GM19324 (cell line): ENCODE measurements around the gene HDDC3.

Source experiments
- ATAC-seq: cut with Tn5 transposase; IDR thresholded peaks from one replicate; pipeline ENCODE4 v1.9.1; 2021; ENCODE audit warnings: mild to moderate bottlenecking, moderate library complexity; ENCODE audit not compliant: unreplicated experiment, low FRiP score

The HDDC3 gene

GRCh38 chr15:90895571-90896117 is 36.7 kb downstream of the HDDC3 start:
- ATAC-seq, result no peak

DNA sequence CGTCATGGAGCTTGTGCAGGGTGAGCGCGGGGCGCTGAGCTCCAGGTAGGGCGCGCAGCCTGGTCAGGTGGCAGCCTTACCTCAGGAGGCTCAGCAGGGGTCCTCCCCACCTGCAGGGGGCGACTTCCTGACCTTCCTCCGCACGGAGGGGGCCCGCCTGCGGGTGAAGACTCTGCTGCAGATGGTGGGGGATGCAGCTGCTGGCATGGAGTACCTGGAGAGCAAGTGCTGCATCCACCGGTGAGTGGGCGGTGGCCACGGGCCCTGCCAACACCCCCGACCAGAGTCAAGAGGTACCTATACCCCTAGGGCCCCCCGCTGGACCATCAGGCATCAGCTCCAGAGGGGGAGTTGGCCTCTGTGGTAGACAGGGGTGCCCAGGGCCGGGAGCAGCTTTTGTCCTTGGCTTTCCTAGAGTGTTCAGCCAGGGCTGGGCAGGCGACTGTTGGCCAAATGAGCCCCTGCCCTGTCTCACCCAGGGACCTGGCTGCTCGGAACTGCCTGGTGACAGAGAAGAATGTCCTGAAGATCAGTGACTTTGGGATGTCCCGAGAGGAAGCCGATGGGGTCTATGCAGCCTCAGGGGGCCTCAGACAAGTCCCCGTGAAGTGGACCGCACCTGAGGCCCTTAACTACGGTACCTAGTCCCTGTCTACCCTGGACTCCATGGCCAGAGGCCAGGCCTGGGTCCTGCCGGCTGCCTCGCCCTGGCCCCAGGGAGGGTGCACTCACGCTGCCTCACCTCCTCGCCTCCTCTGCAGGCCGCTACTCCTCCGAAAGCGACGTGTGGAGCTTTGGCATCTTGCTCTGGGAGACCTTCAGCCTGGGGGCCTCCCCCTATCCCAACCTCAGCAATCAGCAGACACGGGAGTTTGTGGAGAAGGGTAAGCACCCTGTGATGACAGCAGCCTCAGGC is 38.9 kb downstream of the HDDC3 start:
- ATAC-seq, result no peak

DNA sequence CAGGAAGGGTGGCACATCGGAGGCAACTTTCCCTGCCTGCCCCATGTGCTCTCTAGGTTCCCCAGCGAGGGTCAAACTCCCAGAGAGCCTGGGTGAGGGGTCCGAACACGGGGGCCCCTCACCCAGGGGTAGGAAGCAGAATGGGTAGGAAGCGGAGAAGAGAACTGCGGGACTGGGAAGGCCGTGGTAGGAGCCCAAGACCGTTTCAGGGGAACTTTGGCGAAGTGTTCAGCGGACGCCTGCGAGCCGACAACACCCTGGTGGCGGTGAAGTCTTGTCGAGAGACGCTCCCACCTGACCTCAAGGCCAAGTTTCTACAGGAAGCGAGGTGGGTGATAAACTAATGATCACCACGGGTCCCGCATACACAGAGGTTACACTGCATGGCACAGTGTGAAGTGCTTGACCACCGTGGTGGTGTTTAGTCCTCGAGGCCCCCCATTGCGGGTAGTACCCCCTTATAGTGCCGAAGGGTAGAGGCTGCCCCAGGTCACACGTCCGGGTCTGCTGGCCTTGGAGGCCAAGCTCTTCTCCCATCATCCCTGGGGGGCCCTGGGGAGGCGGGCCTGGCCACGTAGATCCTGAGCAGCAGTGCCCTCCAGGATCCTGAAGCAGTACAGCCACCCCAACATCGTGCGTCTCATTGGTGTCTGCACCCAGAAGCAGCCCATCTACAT is 39.7 kb downstream of the HDDC3 start:
- ATAC-seq, result no peak

DNA sequence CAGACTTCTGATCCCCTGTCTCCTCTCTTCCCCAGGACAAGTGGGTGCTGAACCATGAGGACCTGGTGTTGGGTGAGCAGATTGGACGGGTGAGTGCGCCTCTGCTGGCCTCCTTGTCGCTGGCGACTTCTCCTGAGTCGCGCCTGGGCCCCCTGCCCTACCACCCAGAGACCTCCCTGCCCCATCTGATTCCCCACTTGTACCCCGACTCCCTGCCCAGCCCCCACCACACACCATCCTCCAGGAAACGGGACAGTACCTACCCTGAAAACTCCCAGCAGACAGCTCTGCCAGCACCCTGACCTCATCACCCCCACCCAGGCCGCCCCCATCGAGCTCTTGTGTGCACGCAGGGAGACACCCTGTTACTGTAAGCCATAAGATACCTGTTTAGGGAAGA is 40.3 kb downstream of the HDDC3 start:
- ATAC-seq, result no peak

DNA sequence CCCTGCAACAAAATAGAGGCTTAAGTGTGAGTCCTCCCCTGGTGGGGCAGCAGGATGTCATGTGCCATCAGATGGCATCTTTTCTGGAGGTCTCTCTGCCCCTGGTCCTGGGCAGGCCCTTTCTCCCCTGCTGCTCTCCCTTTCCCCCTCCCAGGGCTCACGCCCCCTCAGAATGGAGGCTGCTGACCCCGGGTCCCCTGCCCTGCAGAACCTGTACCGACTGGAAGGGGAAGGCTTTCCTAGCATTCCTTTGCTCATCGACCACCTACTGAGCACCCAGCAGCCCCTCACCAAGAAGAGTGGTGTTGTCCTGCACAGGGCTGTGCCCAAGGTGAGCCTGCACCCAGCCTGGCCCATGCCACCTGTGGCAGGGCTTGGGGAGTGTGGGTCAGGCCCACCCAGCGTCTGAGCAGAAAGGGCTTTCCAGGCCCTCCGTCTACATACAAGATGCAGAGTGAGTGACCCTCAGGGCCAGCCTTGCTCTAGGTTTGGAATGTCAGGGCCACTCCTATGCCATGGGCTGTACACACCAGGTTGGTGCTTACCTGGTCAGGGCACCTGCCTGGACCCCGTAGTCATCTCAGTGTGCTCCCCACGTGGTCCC is 40.9 kb downstream of the HDDC3 start:
- no peak for ATAC-seq

GRCh38 chr15:90890839-90891238 is 41.5 kb downstream of the HDDC3 start:
- ATAC-seq, result no peak

DNA sequence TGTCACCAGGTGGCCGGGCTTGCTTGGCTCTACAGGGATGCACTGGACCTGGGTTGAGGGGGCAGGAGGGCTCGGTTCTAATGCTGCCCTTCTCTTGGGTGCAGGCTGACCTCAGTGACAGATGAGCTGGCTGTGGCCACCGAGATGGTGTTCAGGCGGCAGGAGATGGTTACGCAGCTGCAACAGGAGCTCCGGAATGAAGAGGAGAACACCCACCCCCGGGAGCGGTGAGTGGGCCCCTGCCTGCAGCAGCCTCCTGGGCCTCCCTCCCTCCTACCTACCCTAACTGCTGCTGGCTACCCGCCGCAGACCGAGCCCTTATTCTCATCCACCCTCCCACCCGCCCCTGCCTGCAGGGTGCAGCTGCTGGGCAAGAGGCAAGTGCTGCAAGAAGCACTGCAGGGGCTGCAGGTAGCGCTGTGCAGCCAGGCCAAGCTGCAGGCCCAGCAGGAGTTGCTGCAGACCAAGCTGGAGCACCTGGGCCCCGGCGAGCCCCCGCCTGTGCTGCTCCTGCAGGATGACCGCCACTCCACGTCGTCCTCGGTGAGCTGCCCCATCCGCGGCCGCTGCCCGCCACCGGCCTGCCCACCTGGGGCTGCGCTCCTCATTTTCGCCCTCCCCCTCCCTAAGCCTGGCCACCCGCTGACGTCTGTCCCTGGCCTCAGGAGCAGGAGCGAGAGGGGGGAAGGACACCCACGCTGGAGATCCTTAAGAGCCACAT is 42.5 kb downstream of the HDDC3 start:
- no peak for ATAC-seq

DNA sequence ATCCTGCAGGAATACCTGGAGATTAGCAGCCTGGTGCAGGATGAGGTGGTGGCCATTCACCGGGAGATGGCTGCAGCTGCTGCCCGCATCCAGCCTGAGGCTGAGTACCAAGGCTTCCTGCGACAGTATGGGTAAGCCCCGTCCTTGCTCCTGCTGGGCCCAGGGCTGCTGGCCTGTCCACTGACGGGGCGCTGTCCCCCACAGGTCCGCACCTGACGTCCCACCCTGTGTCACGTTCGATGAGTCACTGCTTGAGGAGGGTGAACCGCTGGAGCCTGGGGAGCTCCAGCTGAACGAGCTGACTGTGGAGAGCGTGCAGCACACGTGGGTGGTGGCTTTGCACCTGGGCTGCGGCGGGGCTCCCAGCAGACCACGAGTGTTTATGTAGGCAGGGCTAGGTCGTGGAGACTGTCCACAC is 43.0 kb downstream of the HDDC3 start:
- no peak for ATAC-seq

- no peak for ATAC-seq
Observed at GRCh38 chr15:90887037-90887481, 45.3 kb downstream of the HDDC3 start.

- ATAC-seq, result no peak
Observed at GRCh38 chr15:90886291-90886614, 46.1 kb downstream of the HDDC3 start.

GRCh38 chr15:90885432-90886290 is 46.7 kb downstream of the HDDC3 start:
- no peak for ATAC-seq

GRCh38 chr15:90884719-90885431 is 47.5 kb downstream of the HDDC3 start:
- ATAC-seq, result no peak

GRCh38 chr15:90883976-90884718 is 48.2 kb downstream of the HDDC3 start, which contains the start of gene FES:
Gene FES, plus strand, starts transcription at chr15:90884504. Its CDS starts 542 bp downstream, at chr15:90885046.
- ATAC-seq, result no peak

DNA sequence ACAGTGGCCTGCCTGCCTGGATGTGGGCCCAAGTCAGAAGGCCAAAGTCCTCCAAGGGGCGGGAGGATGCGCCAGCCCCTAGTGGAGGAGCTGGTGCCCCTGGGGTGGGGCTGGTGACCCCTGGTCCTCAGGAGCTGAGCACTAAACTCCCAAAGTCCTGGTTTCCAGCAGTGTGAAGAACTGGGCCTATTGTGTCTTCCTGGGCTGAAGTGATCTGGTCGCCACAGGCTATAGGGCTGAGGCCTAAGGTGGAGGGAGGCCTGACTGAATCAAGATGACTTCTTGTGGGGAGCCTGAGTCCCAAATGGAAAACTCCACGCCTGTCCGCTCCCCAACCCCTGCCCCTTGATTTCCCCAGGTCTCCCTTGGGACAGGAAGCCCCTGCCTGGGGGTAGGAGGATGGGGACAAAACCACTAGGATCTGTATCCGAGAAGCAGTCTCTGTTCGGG is 48.8 kb downstream of the HDDC3 start:
- no peak for ATAC-seq

GRCh38 chr15:90882781-90883525 is 49.4 kb downstream of the HDDC3 start:
- ATAC-seq, result no peak

DNA sequence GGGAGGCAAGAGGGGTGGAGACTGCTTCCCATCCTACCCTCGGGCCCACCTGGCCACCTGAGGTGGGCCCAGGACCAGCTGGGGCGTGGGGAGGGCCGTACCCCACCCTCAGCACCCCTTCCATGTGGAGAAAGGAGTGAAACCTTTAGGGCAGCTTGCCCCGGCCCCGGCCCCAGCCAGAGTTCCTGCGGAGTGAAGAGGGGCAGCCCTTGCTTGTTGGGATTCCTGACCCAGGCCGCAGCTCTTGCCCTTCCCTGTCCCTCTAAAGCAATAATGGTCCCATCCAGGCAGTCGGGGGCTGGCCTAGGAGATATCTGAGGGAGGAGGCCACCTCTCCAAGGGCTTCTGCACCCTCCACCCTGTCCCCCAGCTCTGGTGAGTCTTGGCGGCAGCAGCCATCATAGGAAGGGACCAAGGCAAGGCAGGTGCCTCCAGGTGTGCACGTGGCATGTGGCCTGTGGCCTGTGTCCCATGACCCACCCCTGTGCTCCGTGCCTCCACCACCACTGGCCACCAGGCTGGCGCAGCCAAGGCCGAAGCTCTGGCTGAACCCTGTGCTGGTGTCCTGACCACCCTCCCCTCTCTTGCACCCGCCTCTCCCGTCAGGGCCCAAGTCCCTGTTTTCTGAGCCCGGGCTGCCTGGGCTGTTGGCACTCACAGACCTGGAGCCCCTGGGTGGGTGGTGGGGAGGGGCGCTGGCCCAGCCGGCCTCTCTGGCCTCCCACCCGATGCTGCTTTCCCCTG is 50.2 kb downstream of the HDDC3 start:
- no peak for ATAC-seq
